ENCODE data around the gene KLRC3. TPM values are rescaled to one million over a fixed set of nuclear protein-coding genes. Genes with fewer than 3 reads are reported as not detected.
"Not testable (repeated sequence)": the region's sequence is repeated elsewhere in the genome, so short reads cannot be mapped to it uniquely, and the experiment has no call there.

The KLRC3 gene
- total RNA-seq, 1 experiment from 2014 or later = not detected

- intact Hi-C loops (cut with micrococcal nuclease; ENCODE audit: unreplicated experiment); H3K27me3 ChIP-seq (replicated peaks; ENCODE audit: insufficient read depth, low read depth, low read length, poor library complexity); H3K9me3 ChIP-seq (ENCODE audit: low read depth, low read length, poor library complexity, severe bottlenecking); POLR2A ChIA-PET (ENCODE audit: low non-redundant PET); H3K4me1 ChIP-seq (ENCODE audit: insufficient read depth, low read length, poor library complexity, severe bottlenecking); H3K27ac ChIP-seq (ENCODE audit: low read depth, low read length, poor library complexity, severe bottlenecking); H3K36me3 ChIP-seq (ENCODE audit: insufficient read depth, low read length, poor library complexity, severe bottlenecking); H3K4me3 ChIP-seq (ENCODE audit: low read depth, low read length, poor library complexity, severe bottlenecking); BruUV-seq (replicated peaks); CTCF ChIA-PET: not testable (repeated sequence)
- DNase-seq (ENCODE audit: low spot score) = peak; percentile 10
These were observed 15.4 kb upstream of the KLRC3 start, which contains the start of gene KLRC2 for GRCh38 chr12:10435816-10436215. Gene KLRC2 (minus strand): TSS chr12:10436010. CDS start chr12:10435986, 24 bp downstream.

GRCh38 chr12:10430623-10431022, 10.2 kb upstream of the KLRC3 start:
- H3K4me1 ChIP-seq (ENCODE audit: insufficient read depth, low read length, poor library complexity, severe bottlenecking); H3K36me3 ChIP-seq (ENCODE audit: insufficient read depth, low read length, poor library complexity, severe bottlenecking); intact Hi-C loops (cut with micrococcal nuclease; ENCODE audit: unreplicated experiment); BruUV-seq (replicated peaks); DNase-seq (ENCODE audit: low spot score); H3K4me3 ChIP-seq (ENCODE audit: low read depth, low read length, poor library complexity, severe bottlenecking); POLR2A ChIA-PET (ENCODE audit: low non-redundant PET); H3K9me3 ChIP-seq (ENCODE audit: low read depth, low read length, poor library complexity, severe bottlenecking); H3K27me3 ChIP-seq (replicated peaks; ENCODE audit: insufficient read depth, low read depth, low read length, poor library complexity); H3K27ac ChIP-seq (ENCODE audit: low read depth, low read length, poor library complexity, severe bottlenecking); CTCF ChIA-PET: not testable (repeated sequence)

GRCh38 chr12:10425938-10426337, 5.5 kb upstream of the KLRC3 start:
- POLR2A ChIA-PET (ENCODE audit: low non-redundant PET); H3K4me3 ChIP-seq (ENCODE audit: low read depth, low read length, poor library complexity, severe bottlenecking); H3K27ac ChIP-seq (ENCODE audit: low read depth, low read length, poor library complexity, severe bottlenecking); BruUV-seq (replicated peaks); DNase-seq (ENCODE audit: low spot score); H3K27me3 ChIP-seq (replicated peaks; ENCODE audit: insufficient read depth, low read depth, low read length, poor library complexity); intact Hi-C loops (cut with micrococcal nuclease; ENCODE audit: unreplicated experiment); H3K9me3 ChIP-seq (ENCODE audit: low read depth, low read length, poor library complexity, severe bottlenecking); CTCF ChIA-PET; H3K36me3 ChIP-seq (ENCODE audit: insufficient read depth, low read length, poor library complexity, severe bottlenecking); H3K4me1 ChIP-seq (ENCODE audit: insufficient read depth, low read length, poor library complexity, severe bottlenecking): not testable (repeated sequence)

GRCh38 chr12:10424260-10424899, 4.0 kb upstream of the KLRC3 start:
- intact Hi-C loops (cut with micrococcal nuclease; ENCODE audit: unreplicated experiment); H3K9me3 ChIP-seq (ENCODE audit: low read depth, low read length, poor library complexity, severe bottlenecking); DNase-seq (ENCODE audit: low spot score); H3K27me3 ChIP-seq (replicated peaks; ENCODE audit: insufficient read depth, low read depth, low read length, poor library complexity); H3K4me1 ChIP-seq (ENCODE audit: insufficient read depth, low read length, poor library complexity, severe bottlenecking); H3K36me3 ChIP-seq (ENCODE audit: insufficient read depth, low read length, poor library complexity, severe bottlenecking); POLR2A ChIA-PET (ENCODE audit: low non-redundant PET); BruUV-seq (replicated peaks); CTCF ChIA-PET; H3K27ac ChIP-seq (ENCODE audit: low read depth, low read length, poor library complexity, severe bottlenecking); H3K4me3 ChIP-seq (ENCODE audit: low read depth, low read length, poor library complexity, severe bottlenecking): not testable (repeated sequence)

- H3K27ac ChIP-seq (ENCODE audit: low read depth, low read length, poor library complexity, severe bottlenecking); DNase-seq (ENCODE audit: low spot score); H3K36me3 ChIP-seq (ENCODE audit: insufficient read depth, low read length, poor library complexity, severe bottlenecking); H3K4me3 ChIP-seq (ENCODE audit: low read depth, low read length, poor library complexity, severe bottlenecking); H3K27me3 ChIP-seq (replicated peaks; ENCODE audit: insufficient read depth, low read depth, low read length, poor library complexity); intact Hi-C loops (cut with micrococcal nuclease; ENCODE audit: unreplicated experiment); POLR2A ChIA-PET (ENCODE audit: low non-redundant PET); BruUV-seq (replicated peaks); H3K9me3 ChIP-seq (ENCODE audit: low read depth, low read length, poor library complexity, severe bottlenecking); CTCF ChIA-PET; H3K4me1 ChIP-seq (ENCODE audit: insufficient read depth, low read length, poor library complexity, severe bottlenecking): not testable (repeated sequence)
These were observed 1.8 kb upstream of the KLRC3 start for GRCh38 chr12:10422159-10422558.
